ENCODE results near the gene IQGAP2.

IQGAP2 gene

GRCh38 chr5:76402886-76403765 lies at the start of gene IQGAP2:
IQGAP2 (plus strand) TSS chr5:76403285; CDS start chr5:76403546, 261 bp downstream.
- Histone ChIP-seq H3K36me3 (ENCODE audit: insufficient read depth, low read length) (no peaks in the 10 kb centered on the region), H3K9me3 (ENCODE audit: low read depth, low read length) (no peaks in the 10 kb centered on the region), H3K9ac (ENCODE audit: insufficient read length) (peak within 1 kb of the TSS; percentile 83), H3K27ac (peak within 1 kb of the TSS; percentile 38; the same call in 1 of the 2 replicates), H3K4me3 (peak within 1 kb of the TSS; percentile 88)
- no peak for DNase-seq (ENCODE audit: low read depth, low spot score)
- TF ChIP-seq FOXP2 (optimal IDR thresholded peaks at IDR 0.05; ENCODE audit: control extremely low read depth, extremely low read length, insufficient read depth) (peak; percentile 81), EZH2 (IDR thresholded peaks at IDR 0.05) (no peak), POLR2AphosphoS5 (IDR thresholded peaks at IDR 0.05; ENCODE audit: borderline replicate concordance, low read depth, low read length) (no peak)

DNA sequence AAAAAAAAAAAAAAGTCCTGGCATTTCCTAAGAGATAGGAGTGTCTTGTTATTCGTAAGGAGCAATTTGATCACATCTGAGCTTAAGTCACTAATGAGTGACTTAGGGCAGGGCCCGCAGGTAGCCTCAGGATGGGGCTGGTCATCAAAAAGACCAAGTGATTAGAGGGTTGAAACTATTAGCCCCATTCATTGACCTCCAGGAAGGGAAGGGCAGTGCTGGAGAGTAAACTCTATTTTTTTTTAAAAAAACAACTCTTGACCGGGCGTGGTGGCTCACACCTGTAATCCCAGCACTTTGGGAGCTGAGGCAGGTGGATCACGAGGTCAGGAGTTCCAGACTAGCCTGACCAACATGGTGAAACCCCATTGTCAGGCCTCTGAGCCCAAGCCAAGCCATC lies 46.2 kb upstream of the IQGAP2 start:
- TF ChIP-seq POLR2AphosphoS5 (IDR thresholded peaks at IDR 0.05; ENCODE audit: borderline replicate concordance, low read depth, low read length) (no peak), EZH2 (IDR thresholded peaks at IDR 0.05) (no peak), FOXP2 (optimal IDR thresholded peaks at IDR 0.05; ENCODE audit: control extremely low read depth, extremely low read length, insufficient read depth) (no peak)
- Histone ChIP-seq H3K36me3 (ENCODE audit: insufficient read depth, low read length) (no peaks in the 10 kb centered on the region), H3K4me3 (no peak overlapping the region)

DNA sequence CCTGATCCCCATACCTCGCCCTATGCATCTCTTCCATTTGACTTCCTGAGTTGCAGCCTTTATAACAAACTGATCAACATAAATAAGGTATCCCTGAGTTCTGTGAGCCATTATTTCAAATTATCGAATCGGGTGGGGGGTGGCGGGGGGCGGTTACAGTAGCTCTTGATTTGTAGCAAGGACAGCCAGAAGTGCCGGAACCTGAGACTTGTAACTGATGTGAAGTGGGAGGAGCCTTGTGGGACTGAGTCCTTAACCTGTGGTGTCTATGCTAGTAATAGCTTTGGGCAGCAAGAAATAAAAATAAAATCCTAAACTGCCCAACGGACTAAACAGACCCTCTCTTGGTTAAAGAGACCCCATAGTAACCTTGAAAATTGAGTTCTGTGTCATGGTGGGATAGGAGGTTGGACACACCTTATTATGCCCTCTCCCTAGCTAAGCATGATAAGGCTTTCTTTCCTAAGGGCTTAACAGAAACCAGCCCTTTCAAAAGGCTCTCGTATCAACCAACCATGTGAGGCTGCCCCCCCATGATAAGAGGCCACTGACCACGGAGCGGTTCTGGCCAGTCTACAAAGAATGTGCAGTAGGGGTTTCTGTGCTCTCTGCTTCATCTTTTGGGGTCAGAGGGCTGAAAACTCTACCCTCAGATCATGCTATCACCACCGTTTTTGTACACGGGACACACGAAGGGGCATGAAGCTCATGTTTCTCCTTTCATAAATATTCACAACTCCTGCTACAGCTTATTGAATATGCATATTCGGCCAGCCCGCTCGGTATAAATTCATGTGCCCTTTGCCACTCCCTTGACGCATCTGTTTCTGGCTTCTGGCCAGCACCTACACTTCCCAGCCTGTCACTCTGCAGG lies 39.5 kb upstream of the IQGAP2 start:
- Histone ChIP-seq H3K36me3 (ENCODE audit: insufficient read depth, low read length) (no peaks in the 10 kb centered on the region), H3K4me3 (peak overlapping the region; percentile 39), H3K9ac (ENCODE audit: insufficient read length) (no peak overlapping the region), H3K27ac (no peak overlapping the region), H3K9me3 (ENCODE audit: low read depth, low read length) (no peaks in the 10 kb centered on the region)
- DNase-seq (ENCODE audit: low read depth, low spot score), result no peak
- no peak for TF ChIP-seq POLR2AphosphoS5 (IDR thresholded peaks at IDR 0.05; ENCODE audit: borderline replicate concordance, low read depth, low read length)
- TF ChIP-seq EZH2 (IDR thresholded peaks at IDR 0.05), result no peak
- no peak for TF ChIP-seq FOXP2 (optimal IDR thresholded peaks at IDR 0.05; ENCODE audit: control extremely low read depth, extremely low read length, insufficient read depth)

More for the DNA sequence above, 46.2 kb upstream of the IQGAP2 start:
- no peak overlapping the region for H3K9ac ChIP-seq (ENCODE audit: insufficient read length)
- no peaks in the 10 kb centered on the region for H3K9me3 ChIP-seq (ENCODE audit: low read depth, low read length)
- no peak for DNase-seq (ENCODE audit: low read depth, low spot score)
- no peak overlapping the region for H3K27ac ChIP-seq

DNA sequence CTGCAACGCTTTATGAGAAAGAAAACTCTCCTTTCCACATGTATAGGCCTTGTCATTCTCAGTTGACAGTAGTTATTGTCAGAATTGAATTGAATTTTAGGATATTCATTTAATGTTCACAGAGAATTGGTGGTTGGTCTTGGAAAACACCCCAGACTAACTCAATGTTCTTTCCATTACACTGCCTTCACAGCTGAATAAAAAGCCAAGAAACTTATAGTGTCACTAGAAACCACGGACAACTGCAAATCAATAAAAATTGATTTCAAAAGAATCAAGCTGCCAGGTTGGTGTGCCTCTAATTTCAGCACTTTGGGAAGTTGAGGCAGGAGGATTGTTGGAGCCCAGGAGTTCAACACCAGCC lies 38.9 kb upstream of the IQGAP2 start:
- DNase-seq (ENCODE audit: low read depth, low spot score), result no peak
- Histone ChIP-seq H3K9me3 (ENCODE audit: low read depth, low read length) (no peaks in the 10 kb centered on the region), H3K4me3 (peak overlapping the region; percentile 39), H3K27ac (no peak overlapping the region), H3K36me3 (ENCODE audit: insufficient read depth, low read length) (no peaks in the 10 kb centered on the region), H3K9ac (ENCODE audit: insufficient read length) (no peak overlapping the region)
- TF ChIP-seq EZH2 (IDR thresholded peaks at IDR 0.05) (no peak), POLR2AphosphoS5 (IDR thresholded peaks at IDR 0.05; ENCODE audit: borderline replicate concordance, low read depth, low read length) (no peak), FOXP2 (optimal IDR thresholded peaks at IDR 0.05; ENCODE audit: control extremely low read depth, extremely low read length, insufficient read depth) (no peak)

DNA sequence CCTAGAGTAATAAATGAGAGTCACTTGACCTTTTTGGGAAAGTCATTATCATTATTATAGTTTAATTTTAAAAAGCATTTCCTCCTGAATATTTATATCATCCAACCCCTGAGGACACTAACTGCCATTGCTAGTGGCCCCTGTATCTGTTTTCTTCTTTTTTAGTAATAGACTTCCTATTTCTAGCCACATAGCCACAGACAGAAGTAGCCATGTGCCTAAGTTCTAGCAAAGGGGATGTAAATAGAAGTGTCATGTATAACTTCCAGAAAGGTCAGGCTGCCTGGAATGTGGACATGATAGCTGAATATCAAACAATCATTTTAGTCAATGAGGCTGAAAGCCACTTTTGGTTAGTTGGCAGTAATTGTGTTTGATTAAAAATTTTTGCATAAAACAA lies 37.5 kb upstream of the IQGAP2 start:
- Histone ChIP-seq H3K27ac (no peak overlapping the region), H3K4me3 (no peak overlapping the region), H3K36me3 (ENCODE audit: insufficient read depth, low read length) (no peaks in the 10 kb centered on the region), H3K9ac (ENCODE audit: insufficient read length) (no peak overlapping the region), H3K9me3 (ENCODE audit: low read depth, low read length) (no peaks in the 10 kb centered on the region)
- TF ChIP-seq FOXP2 (optimal IDR thresholded peaks at IDR 0.05; ENCODE audit: control extremely low read depth, extremely low read length, insufficient read depth) (no peak), POLR2AphosphoS5 (IDR thresholded peaks at IDR 0.05; ENCODE audit: borderline replicate concordance, low read depth, low read length) (no peak), EZH2 (IDR thresholded peaks at IDR 0.05) (no peak)
- DNase-seq (ENCODE audit: low read depth, low spot score), result no peak

DNA sequence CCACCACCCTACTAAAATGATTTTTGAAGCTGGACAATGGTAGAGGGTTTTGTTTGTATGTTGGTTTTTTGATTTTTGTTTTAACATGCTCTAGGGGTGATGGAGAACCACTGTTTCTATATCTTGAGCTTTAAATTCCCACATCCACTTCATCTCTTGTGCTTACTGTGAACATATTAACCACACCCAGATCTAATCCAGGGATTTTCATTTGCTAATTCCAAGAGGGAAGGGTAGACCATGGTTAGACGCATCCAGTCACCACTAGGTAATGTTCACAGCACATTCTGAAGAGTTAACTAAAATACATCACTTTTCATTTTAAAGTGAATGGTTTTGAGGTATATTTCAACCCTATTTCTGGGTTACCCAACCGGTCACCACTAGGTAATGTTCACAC lies 36.5 kb upstream of the IQGAP2 start:
- H3K27ac ChIP-seq, result no peak overlapping the region
- TF ChIP-seq FOXP2 (optimal IDR thresholded peaks at IDR 0.05; ENCODE audit: control extremely low read depth, extremely low read length, insufficient read depth) (no peak), POLR2AphosphoS5 (IDR thresholded peaks at IDR 0.05; ENCODE audit: borderline replicate concordance, low read depth, low read length) (no peak), EZH2 (IDR thresholded peaks at IDR 0.05) (no peak)
- no peaks in the 10 kb centered on the region for H3K9me3 ChIP-seq (ENCODE audit: low read depth, low read length)
- no peaks in the 10 kb centered on the region for H3K36me3 ChIP-seq (ENCODE audit: insufficient read depth, low read length)
- no peak overlapping the region for H3K9ac ChIP-seq (ENCODE audit: insufficient read length)
- no peak overlapping the region for H3K4me3 ChIP-seq
- no peak for DNase-seq (ENCODE audit: low read depth, low spot score)

- no peak overlapping the region for H3K9ac ChIP-seq (ENCODE audit: insufficient read length)
- H3K36me3 ChIP-seq (ENCODE audit: insufficient read depth, low read length), result no peaks in the 10 kb centered on the region
- no peak overlapping the region for H3K27ac ChIP-seq
- no peak for DNase-seq (ENCODE audit: low read depth, low spot score)
- no peaks in the 10 kb centered on the region for H3K9me3 ChIP-seq (ENCODE audit: low read depth, low read length)
- no peak overlapping the region for H3K4me3 ChIP-seq
- TF ChIP-seq EZH2 (IDR thresholded peaks at IDR 0.05) (no peak), POLR2AphosphoS5 (IDR thresholded peaks at IDR 0.05; ENCODE audit: borderline replicate concordance, low read depth, low read length) (no peak), FOXP2 (optimal IDR thresholded peaks at IDR 0.05; ENCODE audit: control extremely low read depth, extremely low read length, insufficient read depth) (no peak)
Observed at GRCh38 chr5:76367623-76368371, 35.3 kb upstream of the IQGAP2 start.
